Osteoblast (primary cell): Measurements from ENCODE around the gene SCUBE1. TPM values are rescaled to one million over a fixed set of nuclear protein-coding genes. Genes with fewer than 3 reads are reported as not detected.
A peak's percentile ranks its signal among the peaks of the same experiment; 100 is the strongest.

Experiments used
- DNase-seq: peaks from one replicate; pipeline ENCODE4 v3.0.0; 2011; ENCODE audit warnings: low spot score, mixed read lengths; ENCODE audit not compliant: insufficient read length; ENCODE audit errors: missing footprints
- H2AFZ ChIP-seq: 2 replicates; pipeline ENCODE4 v1.6.0; 2011; ENCODE audit warnings: mild to moderate bottlenecking, low read length
- H3K27ac ChIP-seq: 2 replicates; pipeline ENCODE4 v1.5.1; 2011; ENCODE audit warnings: mild to moderate bottlenecking, low read depth, low read length, moderate library complexity
- H3K27me3 ChIP-seq: 2 replicates; pipeline ENCODE4 v1.6.0; 2012; ENCODE audit warnings: mild to moderate bottlenecking, control low read depth, inconsistent platforms, low read length, moderate library complexity; ENCODE audit not compliant: insufficient read depth
- H3K36me3 ChIP-seq: 2 replicates; pipeline ENCODE4 v1.5.1; 2011; ENCODE audit warnings: mild to moderate bottlenecking, low read length, control low read depth, moderate library complexity; ENCODE audit not compliant: insufficient read depth
- H3K4me1 ChIP-seq: 2 replicates; pipeline ENCODE4 v1.5.1; 2011; ENCODE audit warnings: mild to moderate bottlenecking, low read length, control low read depth, moderate library complexity; ENCODE audit not compliant: insufficient read depth
- H3K4me2 ChIP-seq: 2 replicates; pipeline ENCODE4 v1.6.0; 2011; ENCODE audit warnings: mild to moderate bottlenecking, low read length; ENCODE audit not compliant: insufficient read depth
- H3K4me3 ChIP-seq: fragments of 200-600 bp; sonication (generic); 3 replicates; pipeline ENCODE4 v1.5.1; 2012; ENCODE audit warnings: mild to moderate bottlenecking, low read length, inconsistent platforms; ENCODE audit not compliant: insufficient read depth
- H3K79me2 ChIP-seq: 2 replicates; pipeline ENCODE4 v1.6.0; 2012; ENCODE audit warnings: mild to moderate bottlenecking, low read length, control low read depth, inconsistent platforms; ENCODE audit not compliant: insufficient read depth
- H3K9me3 ChIP-seq: 2 replicates; pipeline ENCODE4 v1.5.1; 2011; ENCODE audit warnings: low read depth, low read length, control low read depth
- H4K20me1 ChIP-seq: 2 replicates; pipeline ENCODE4 v1.6.0; 2012; ENCODE audit warnings: mild to moderate bottlenecking, low read length, control low read depth; ENCODE audit not compliant: insufficient read depth
- CTCF ChIP-seq: IDR thresholded peaks from 2 replicates; pipeline ENCODE4 v1.5.1; 2011; ENCODE audit warnings: mild to moderate bottlenecking, low read depth, low read length, moderate library complexity; ENCODE audit errors: extremely low read depth
- total RNA-seq: library from RNA; depleted of rRNA; stranded (reverse); fragments of >200 nt; gene quantifications from 2 replicates; pipeline ENCODE4 v1.2.3, GENCODE V29; 2012

SCUBE1 gene
- total RNA-seq, 1 donor: 2.2 TPM

- DNase-seq: peak; percentile 60
- peak overlapping the region; percentile 95 for H3K4me2 ChIP-seq
- no peaks in the 10 kb centered on the region for H3K9me3 ChIP-seq
- H3K4me1 ChIP-seq: peaks cover 9% of the 10 kb centered on the region
- H3K79me2 ChIP-seq: peaks cover 42% of the 10 kb centered on the region
- peak overlapping the region; percentile 61 for H2AFZ ChIP-seq
- peak overlapping the region; percentile 86 for H3K4me3 ChIP-seq
- TF ChIP-seq CTCF: no peak
- H3K27ac ChIP-seq: no peak overlapping the region
- H3K36me3 ChIP-seq: no peaks in the 10 kb centered on the region
- H4K20me1 ChIP-seq: peaks cover 14% of the 10 kb centered on the region
- no peaks in the 10 kb centered on the region for H3K27me3 ChIP-seq
These were observed 192.4 kb downstream of the SCUBE1 start for GRCh38 chr22:43150731-43151206.

- Histone ChIP-seq H2AFZ (no peak overlapping the region), H3K9me3 (no peaks in the 10 kb centered on the region), H3K4me3 (no peak overlapping the region), H3K4me1 (peaks cover 2% of the 10 kb centered on the region), H3K79me2 (peaks cover 21% of the 10 kb centered on the region), H3K27ac (no peak overlapping the region), H3K27me3 (no peaks in the 10 kb centered on the region), H3K36me3 (no peaks in the 10 kb centered on the region), H3K4me2 (no peak overlapping the region), H4K20me1 (peaks cover 2% of the 10 kb centered on the region)
- TF ChIP-seq CTCF: no peak
- DNase-seq: no peak
These were observed 194.6 kb downstream of the SCUBE1 start for GRCh38 chr22:43148581-43148980.

- H3K9me3 ChIP-seq: no peaks in the 10 kb centered on the region
- peak; percentile 89 for DNase-seq
- H3K4me3 ChIP-seq: no peak overlapping the region
- no peaks in the 10 kb centered on the region for H3K36me3 ChIP-seq
- no peak overlapping the region for H3K27ac ChIP-seq
- peak overlapping the region; percentile 33 for H3K4me2 ChIP-seq
- H3K27me3 ChIP-seq: no peaks in the 10 kb centered on the region
- H4K20me1 ChIP-seq: no peaks in the 10 kb centered on the region
- no peaks in the 10 kb centered on the region for H3K4me1 ChIP-seq
- H2AFZ ChIP-seq: peak overlapping the region; percentile 41
- peaks cover 22% of the 10 kb centered on the region for H3K79me2 ChIP-seq
- no peak for TF ChIP-seq CTCF
These were observed 195.4 kb downstream of the SCUBE1 start for GRCh38 chr22:43147821-43148220.

Other genes starting within 250 kb of the SCUBE1 start
- not detected in 2 replicates for gene BIK, start 232.6 kb downstream of the SCUBE1 start, total RNA-seq
- 12.7 and 21.4 TPM in 2 replicates for gene MCAT, start 200.0 kb downstream of the SCUBE1 start, total RNA-seq
- 274 and 297 TPM in 2 replicates for gene TSPO, start 191.8 kb downstream of the SCUBE1 start, total RNA-seq
- 29.0 and 29.2 TPM in 2 replicates for gene TTLL12, start 156.2 kb downstream of the SCUBE1 start, total RNA-seq
- not detected in 2 replicates for gene MPPED1, start 68.6 kb upstream of the SCUBE1 start, total RNA-seq